OCI-LY3 (cell line): ENCODE results near the gene NR5A2.

ENCODE experiments used
- H2AFZ ChIP-seq: fragments of 200-600, 300-600 bp; shearing (Covaris generic); 2 replicates; pipeline ENCODE4 v1.6.0; 2014; ENCODE audit warnings: antibody characterized with exemption, low read depth, low read length
- H3K27ac ChIP-seq: fragments of 200-600, 300-600 bp; sonication (generic); 2 replicates; pipeline ENCODE4 v1.5.1; 2014; ENCODE audit warnings: mild to moderate bottlenecking, low read length, moderate library complexity, mixed read lengths
- H3K27me3 ChIP-seq: fragments of 200-600, 300-600 bp; sonication (generic); 2 replicates; pipeline ENCODE4 v1.6.1; 2014; ENCODE audit warnings: low read depth, low read length, mixed read lengths
- H3K36me3 ChIP-seq: fragments of 200-600, 300-600 bp; sonication (generic); replicated peaks from 2 replicates; pipeline ENCODE3; 2014; ENCODE audit warnings: low read depth, low read length, mixed read lengths
- H3K4me1 ChIP-seq: fragments of 300-600, 200-600 bp; sonication (generic); 2 replicates; pipeline ENCODE4 v1.6.1; 2014; ENCODE audit warnings: low read length, mixed read lengths
- H3K4me2 ChIP-seq: fragments of 200-600, 300-600 bp; sonication (generic); 2 replicates; pipeline ENCODE4 v1.6.1; 2014; ENCODE audit warnings: low read length, mixed read lengths
- H3K4me3 ChIP-seq: fragments of 300-600, 200-600 bp; sonication (generic); 2 replicates; pipeline ENCODE4 v1.5.1; 2014; ENCODE audit warnings: antibody characterized with exemption, mild to moderate bottlenecking, low read length, moderate library complexity
- H3K79me2 ChIP-seq: fragments of 300-600, 200-600 bp; shearing (Covaris generic); 2 replicates; pipeline ENCODE4 v1.6.1; 2014; ENCODE audit warnings: mild to moderate bottlenecking, low read length, mixed read lengths
- H3K9ac ChIP-seq: fragments of 300-600, 200-600 bp; shearing (Covaris generic); 2 replicates; pipeline ENCODE4 v1.6.0; 2014; ENCODE audit warnings: mild to moderate bottlenecking, low read length, moderate library complexity
- H3K9me3 ChIP-seq: fragments of 200-600, 300-600 bp; shearing (Covaris generic); 2 replicates; pipeline ENCODE4 v1.6.1; 2014; ENCODE audit warnings: low read length, mixed read lengths; ENCODE audit not compliant: insufficient read depth
- H4K20me1 ChIP-seq: fragments of 200-600, 300-600 bp; sonication (generic); 2 replicates; pipeline ENCODE4 v1.6.1; 2016; ENCODE audit warnings: low read length, mixed read lengths; ENCODE audit not compliant: insufficient read depth
- EZH2phosphoT487 ChIP-seq: fragments of 200-600 bp; shearing (Covaris generic); IDR thresholded peaks from 2 replicates; pipeline ENCODE4 v1.6.1; 2018; ENCODE audit warnings: antibody characterized with exemption, mixed run types, low read depth
- TF ChIP-seq, protein P1 (sequence below): fragments of 200-600, 300-600 bp; sonication (generic); IDR thresholded peaks from 2 replicates; pipeline ENCODE4 v1.5.1; 2014; ENCODE audit warnings: antibody characterized with exemption, low read length, low read depth

The NR5A2 gene

DNA sequence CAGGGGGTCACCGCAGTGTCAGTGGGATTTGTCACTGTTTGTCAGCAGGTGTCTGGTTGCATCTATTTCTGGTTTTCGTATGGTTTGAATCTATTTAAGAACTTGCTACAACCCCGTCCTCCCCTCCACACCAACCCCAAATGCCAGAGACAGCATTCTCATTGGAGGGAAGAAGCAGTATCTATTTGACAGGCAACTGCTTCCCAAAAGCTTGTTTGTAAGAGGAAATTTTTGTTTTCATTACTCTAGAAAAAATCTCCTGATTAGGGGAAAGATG, 54.4 kb downstream of the NR5A2 start:
- no peaks in the 10 kb centered on the region for H3K79me2 ChIP-seq
- H2AFZ ChIP-seq, result no peak overlapping the region
- no peaks in the 10 kb centered on the region for H3K36me3 ChIP-seq
- H4K20me1 ChIP-seq, result no peaks in the 10 kb centered on the region
- H3K27ac ChIP-seq, result no peak overlapping the region
- H3K4me2 ChIP-seq, result no peak overlapping the region
- no peaks in the 10 kb centered on the region for H3K9me3 ChIP-seq
- H3K4me3 ChIP-seq, result no peak overlapping the region
- H3K9ac ChIP-seq, result no peak overlapping the region
- peaks cover 58% of the 10 kb centered on the region for H3K27me3 ChIP-seq
- TF ChIP-seq, protein P1, sequence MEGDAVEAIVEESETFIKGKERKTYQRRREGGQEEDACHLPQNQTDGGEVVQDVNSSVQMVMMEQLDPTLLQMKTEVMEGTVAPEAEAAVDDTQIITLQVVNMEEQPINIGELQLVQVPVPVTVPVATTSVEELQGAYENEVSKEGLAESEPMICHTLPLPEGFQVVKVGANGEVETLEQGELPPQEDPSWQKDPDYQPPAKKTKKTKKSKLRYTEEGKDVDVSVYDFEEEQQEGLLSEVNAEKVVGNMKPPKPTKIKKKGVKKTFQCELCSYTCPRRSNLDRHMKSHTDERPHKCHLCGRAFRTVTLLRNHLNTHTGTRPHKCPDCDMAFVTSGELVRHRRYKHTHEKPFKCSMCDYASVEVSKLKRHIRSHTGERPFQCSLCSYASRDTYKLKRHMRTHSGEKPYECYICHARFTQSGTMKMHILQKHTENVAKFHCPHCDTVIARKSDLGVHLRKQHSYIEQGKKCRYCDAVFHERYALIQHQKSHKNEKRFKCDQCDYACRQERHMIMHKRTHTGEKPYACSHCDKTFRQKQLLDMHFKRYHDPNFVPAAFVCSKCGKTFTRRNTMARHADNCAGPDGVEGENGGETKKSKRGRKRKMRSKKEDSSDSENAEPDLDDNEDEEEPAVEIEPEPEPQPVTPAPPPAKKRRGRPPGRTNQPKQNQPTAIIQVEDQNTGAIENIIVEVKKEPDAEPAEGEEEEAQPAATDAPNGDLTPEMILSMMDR, result no peak
- H3K4me1 ChIP-seq, result peaks cover 4% of the 10 kb centered on the region

DNA sequence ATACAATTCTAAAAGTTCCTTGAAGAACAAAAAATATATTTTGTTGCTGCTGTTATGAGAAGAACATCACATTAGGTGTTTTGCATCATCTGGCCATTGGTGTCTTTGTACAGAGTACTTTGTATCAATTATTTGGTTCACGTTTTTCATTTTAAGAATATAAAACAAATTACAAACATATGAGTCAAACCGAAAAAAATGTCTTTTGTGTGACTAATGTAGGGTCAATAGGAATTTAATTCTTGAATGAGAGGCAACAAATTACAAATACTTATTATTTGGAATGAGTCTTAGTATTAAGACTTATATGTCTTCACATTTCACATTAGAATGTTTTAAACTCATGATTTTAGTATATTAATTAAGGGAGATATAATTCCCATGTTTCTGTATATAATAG, 54.8 kb downstream of the NR5A2 start:
- H3K4me2 ChIP-seq, result no peak overlapping the region
- no peaks in the 10 kb centered on the region for H3K79me2 ChIP-seq
- H3K36me3 ChIP-seq, result no peaks in the 10 kb centered on the region
- TF ChIP-seq, protein P1, result no peak
- TF ChIP-seq EZH2phosphoT487, result no peak
- H4K20me1 ChIP-seq, result no peaks in the 10 kb centered on the region
- no peak overlapping the region for H2AFZ ChIP-seq
- peaks cover 56% of the 10 kb centered on the region for H3K27me3 ChIP-seq
- H3K4me1 ChIP-seq, result no peaks in the 10 kb centered on the region
- no peak overlapping the region for H3K4me3 ChIP-seq
- H3K9ac ChIP-seq, result no peak overlapping the region
- no peak overlapping the region for H3K27ac ChIP-seq
- no peaks in the 10 kb centered on the region for H3K9me3 ChIP-seq

DNA sequence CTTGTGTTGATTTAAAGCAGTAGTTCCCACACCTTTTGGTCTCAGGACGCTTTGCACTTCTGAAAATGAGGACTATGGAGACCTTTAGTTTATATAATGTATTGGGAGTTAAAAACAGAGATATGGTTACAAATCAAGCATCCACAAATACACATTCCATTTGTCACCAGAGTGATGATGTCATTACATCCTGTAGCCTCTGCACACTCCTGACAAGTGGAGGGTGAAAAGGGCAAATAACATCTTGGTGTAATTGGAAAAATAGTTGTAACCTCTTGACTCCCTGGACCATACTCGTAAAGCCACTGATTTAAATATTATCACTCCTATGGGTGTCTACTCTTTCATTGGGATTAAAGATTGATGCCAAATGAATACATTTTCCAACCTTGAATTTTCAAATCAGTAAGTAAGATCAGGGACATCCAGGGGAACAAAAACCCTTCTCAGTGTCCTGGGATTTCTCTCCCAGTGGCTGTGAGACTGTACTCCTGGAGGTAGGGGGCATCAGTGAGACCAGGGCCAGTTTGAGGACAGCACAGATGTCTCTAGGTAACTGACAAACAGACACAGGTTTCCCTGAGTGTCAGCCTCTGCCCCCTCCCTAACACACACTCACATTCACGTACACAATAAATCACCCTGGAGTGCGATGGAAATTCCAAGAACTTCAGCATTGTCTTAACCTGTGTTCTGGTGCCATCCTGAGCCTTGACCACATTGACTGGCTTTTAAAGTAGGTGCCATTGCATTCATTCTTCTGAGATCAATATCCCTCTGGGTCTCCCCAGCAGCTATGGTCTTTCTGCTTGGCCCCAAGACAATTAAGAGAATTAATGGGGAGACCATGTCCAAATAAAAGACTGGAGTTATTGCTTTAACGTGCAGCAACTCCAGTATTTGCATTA, 63.0 kb downstream of the NR5A2 start:
- peaks cover 43% of the 10 kb centered on the region for H3K27me3 ChIP-seq
- no peaks in the 10 kb centered on the region for H3K4me1 ChIP-seq
- H3K79me2 ChIP-seq, result no peaks in the 10 kb centered on the region
- no peak overlapping the region for H3K4me3 ChIP-seq
- H3K9me3 ChIP-seq, result no peaks in the 10 kb centered on the region
- H3K9ac ChIP-seq, result no peak overlapping the region
- H2AFZ ChIP-seq, result no peak overlapping the region
- H4K20me1 ChIP-seq, result no peaks in the 10 kb centered on the region
- H3K4me2 ChIP-seq, result no peak overlapping the region
- H3K36me3 ChIP-seq, result no peaks in the 10 kb centered on the region
- TF ChIP-seq, protein P1, result peak; percentile 52
- TF ChIP-seq EZH2phosphoT487, result no peak
- H3K27ac ChIP-seq, result no peak overlapping the region

DNA sequence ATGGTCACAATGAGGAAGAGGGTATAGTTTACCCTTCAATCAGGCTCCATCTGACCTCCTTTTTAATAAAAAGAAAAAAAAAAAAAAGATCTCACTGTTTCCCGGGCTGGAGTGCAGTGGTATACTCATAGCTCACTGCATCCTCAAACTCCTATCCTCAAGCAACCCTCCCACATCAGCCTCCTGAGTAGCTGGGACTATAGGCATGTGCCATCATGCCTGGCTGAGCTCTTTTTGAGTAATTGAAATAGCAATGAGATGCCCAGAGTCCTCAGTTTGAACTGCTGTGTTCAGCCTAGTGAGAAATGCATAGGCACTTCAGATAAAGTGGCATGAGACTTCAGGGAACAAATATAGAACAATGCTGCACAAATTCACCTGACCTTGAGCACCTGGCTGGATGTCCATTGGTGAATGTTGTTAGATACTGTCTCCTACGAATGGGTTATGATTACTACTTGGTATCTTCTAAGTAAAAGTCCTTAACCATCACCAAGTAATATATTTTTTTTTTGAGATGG, 67.6 kb downstream of the NR5A2 start:
- no peak overlapping the region for H3K27ac ChIP-seq
- H2AFZ ChIP-seq, result no peak overlapping the region
- peaks cover 38% of the 10 kb centered on the region for H3K27me3 ChIP-seq
- no peak for TF ChIP-seq EZH2phosphoT487
- TF ChIP-seq, protein P1, result no peak
- H3K4me2 ChIP-seq, result no peak overlapping the region
- no peaks in the 10 kb centered on the region for H4K20me1 ChIP-seq
- no peak overlapping the region for H3K9ac ChIP-seq
- no peaks in the 10 kb centered on the region for H3K79me2 ChIP-seq
- no peaks in the 10 kb centered on the region for H3K9me3 ChIP-seq
- no peak overlapping the region for H3K4me3 ChIP-seq
- H3K4me1 ChIP-seq, result no peaks in the 10 kb centered on the region
- H3K36me3 ChIP-seq, result no peaks in the 10 kb centered on the region
